ENCODE measurements around the gene ATXN2. TPM values are rescaled to one million over a fixed set of nuclear protein-coding genes. Genes with fewer than 3 reads are reported as not detected.

ATXN2 gene
- total and polyA plus RNA-seq, 2 experiments from 2014 or later = 19.2 to 56.4 TPM

- peaks cover 80% of the 10 kb centered on the region for H3K79me2 ChIP-seq (ENCODE audit: insufficient read depth)
- no peak overlapping the region for H3K9ac ChIP-seq
- no peaks in the 10 kb centered on the region for H3K9me3 ChIP-seq (ENCODE audit: low read depth)
- H3K4me2 ChIP-seq (ENCODE audit: unreplicated experiment) = no peak overlapping the region
- H3K36me3 ChIP-seq (ENCODE audit: low read depth) = peaks cover 13% of the 10 kb centered on the region; the same call in 1 of the 2 replicates
- H3K4me1 ChIP-seq (ENCODE audit: insufficient read depth) = peaks cover 19% of the 10 kb centered on the region
- in situ Hi-C loops (cut with MboI) = no loop called here
- H4K20me1 ChIP-seq (ENCODE audit: insufficient read depth) = peaks cover 4% of the 10 kb centered on the region
- TF ChIP-seq EZH2phosphoT487 (IDR thresholded peaks at IDR 0.05; ENCODE audit: insufficient read depth, low read depth) = no peak
- no peak for TF ChIP-seq EZH2 (IDR thresholded peaks at IDR 0.05; ENCODE audit: insufficient read depth, poor library complexity, severe bottlenecking)
- peaks cover 86% of the 10 kb centered on the region for H3F3A ChIP-seq (ENCODE audit: insufficient read depth)
- H3K4me3 ChIP-seq = no peak overlapping the region
- peak overlapping the region; percentile 63 for H3K27ac ChIP-seq
- DNase-seq = no peak
- whole genome bisulfite sequencing, 2 experiments (ENCODE audit: low coverage in 1 of 2, low lambda C conversion rate in 2 of 2, missing lambda C conversion rate in 2 of 2) = 85 to 86% methylated on average over 8 of the region's 8 CpGs
- no peaks in the 10 kb centered on the region for H3K27me3 ChIP-seq (replicated peaks; ENCODE audit: insufficient read depth)
- H2AFZ ChIP-seq = no peak overlapping the region
- H3K9me2 ChIP-seq (ENCODE audit: insufficient read depth) = no peaks in the 10 kb centered on the region
Measured at GRCh38 chr12:111444314-111444924, 154.7 kb downstream of the ATXN2 start.

GRCh38 chr12:111443586-111443985 is 155.5 kb downstream of the ATXN2 start:
- Histone ChIP-seq H3F3A (ENCODE audit: insufficient read depth) (peaks cover 85% of the 10 kb centered on the region), H3K9ac (peak overlapping the region; percentile 39; the same call in 1 of the 2 replicates), H3K9me3 (ENCODE audit: low read depth) (no peaks in the 10 kb centered on the region), H3K9me2 (ENCODE audit: insufficient read depth) (no peaks in the 10 kb centered on the region), H3K4me3 (no peak overlapping the region), H3K36me3 (ENCODE audit: low read depth) (peaks cover 7% of the 10 kb centered on the region; the same call in 1 of the 2 replicates), H3K27ac (peak overlapping the region; percentile 63), H3K27me3 (replicated peaks; ENCODE audit: insufficient read depth) (no peaks in the 10 kb centered on the region), H3K4me2 (ENCODE audit: unreplicated experiment) (no peak overlapping the region), H3K79me2 (ENCODE audit: insufficient read depth) (peaks cover 89% of the 10 kb centered on the region), H4K20me1 (ENCODE audit: insufficient read depth) (peaks cover 4% of the 10 kb centered on the region), H2AFZ (no peak overlapping the region), H3K4me1 (ENCODE audit: insufficient read depth) (peaks cover 23% of the 10 kb centered on the region)
- TF ChIP-seq EZH2 (IDR thresholded peaks at IDR 0.05; ENCODE audit: insufficient read depth, poor library complexity, severe bottlenecking) (no peak), EZH2phosphoT487 (IDR thresholded peaks at IDR 0.05; ENCODE audit: insufficient read depth, low read depth) (no peak)
- in situ Hi-C loops (cut with MboI) = no loop called here
- DNase-seq = peak; percentile 92
- 56 to 58% methylated on average over 7 of the region's 7 CpGs for WGBS, 2 experiments (ENCODE audit: low coverage in 1 of 2, low lambda C conversion rate in 2 of 2, missing lambda C conversion rate in 2 of 2)

GRCh38 chr12:111443086-111443485 is 156.0 kb downstream of the ATXN2 start:
- no peak for DNase-seq
- Histone ChIP-seq H3K4me3 (no peak overlapping the region), H3K27me3 (replicated peaks; ENCODE audit: insufficient read depth) (no peaks in the 10 kb centered on the region), H3K27ac (peak overlapping the region; percentile 63), H4K20me1 (ENCODE audit: insufficient read depth) (peaks cover 4% of the 10 kb centered on the region), H3K4me2 (ENCODE audit: unreplicated experiment) (no peak overlapping the region), H2AFZ (no peak overlapping the region), H3F3A (ENCODE audit: insufficient read depth) (peaks cover 80% of the 10 kb centered on the region), H3K9me3 (ENCODE audit: low read depth) (no peaks in the 10 kb centered on the region), H3K9me2 (ENCODE audit: insufficient read depth) (no peaks in the 10 kb centered on the region), H3K9ac (peak overlapping the region; percentile 15; the same call in 1 of the 2 replicates), H3K36me3 (ENCODE audit: low read depth) (peaks cover 5% of the 10 kb centered on the region; the same call in 1 of the 2 replicates), H3K79me2 (ENCODE audit: insufficient read depth) (peaks cover 94% of the 10 kb centered on the region), H3K4me1 (ENCODE audit: insufficient read depth) (peaks cover 28% of the 10 kb centered on the region)
- TF ChIP-seq EZH2phosphoT487 (IDR thresholded peaks at IDR 0.05; ENCODE audit: insufficient read depth, low read depth) (no peak), EZH2 (IDR thresholded peaks at IDR 0.05; ENCODE audit: insufficient read depth, poor library complexity, severe bottlenecking) (no peak)
- in situ Hi-C loops (cut with MboI) = no loop called here
- 88 to 91% methylated on average over 7 of the region's 7 CpGs for WGBS, 2 experiments (ENCODE audit: low coverage in 1 of 2, low lambda C conversion rate in 2 of 2, missing lambda C conversion rate in 2 of 2)

DNA sequence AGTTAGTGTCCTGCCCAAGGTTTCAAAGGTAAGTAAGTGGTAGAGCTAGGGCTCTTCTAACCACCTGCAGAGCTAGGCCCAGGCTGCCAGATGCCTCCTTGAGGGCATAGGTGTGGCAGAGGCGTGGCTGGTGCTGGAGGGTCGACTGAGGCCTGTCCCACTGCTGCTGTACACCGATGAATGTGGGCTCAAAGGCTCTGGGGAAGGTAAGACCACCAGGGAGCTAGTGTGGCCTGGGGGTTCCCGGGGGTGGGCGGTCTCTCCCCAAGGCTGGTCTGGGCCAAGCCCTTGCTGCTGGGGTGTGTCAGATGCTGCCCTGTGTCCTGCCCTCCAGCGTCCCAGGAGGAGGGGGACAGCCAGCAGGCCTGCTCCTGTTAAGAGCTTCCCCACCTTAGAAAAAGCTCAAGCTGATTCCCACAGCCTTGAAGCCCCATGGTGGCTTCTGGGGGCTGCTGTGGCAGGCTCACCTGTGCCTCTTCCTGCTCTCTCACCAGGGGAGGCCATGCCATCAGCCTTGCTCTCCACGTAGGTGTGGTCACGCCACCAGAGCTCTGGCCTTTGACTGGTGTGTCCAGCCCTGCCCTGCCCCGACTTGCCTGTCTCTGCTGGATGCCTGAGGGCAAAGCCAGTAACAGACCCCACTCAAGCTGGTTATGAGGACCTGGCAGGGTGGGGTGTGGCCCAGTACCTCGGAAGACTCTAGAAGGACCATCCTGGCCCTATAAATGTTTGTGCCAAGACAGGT is 156.6 kb downstream of the ATXN2 start:
- no peak for DNase-seq
- peaks cover 34% of the 10 kb centered on the region for H3K4me1 ChIP-seq (ENCODE audit: insufficient read depth)
- no peaks in the 10 kb centered on the region for H3K9me2 ChIP-seq (ENCODE audit: insufficient read depth)
- no peak overlapping the region for H3K9ac ChIP-seq
- H3K27me3 ChIP-seq (replicated peaks; ENCODE audit: insufficient read depth) = no peaks in the 10 kb centered on the region
- no peak overlapping the region for H2AFZ ChIP-seq
- peaks cover 96% of the 10 kb centered on the region for H3K79me2 ChIP-seq (ENCODE audit: insufficient read depth)
- H3F3A ChIP-seq (ENCODE audit: insufficient read depth) = peaks cover 78% of the 10 kb centered on the region
- in situ Hi-C loops (cut with MboI) = no loop called here
- no peak overlapping the region for H3K4me2 ChIP-seq (ENCODE audit: unreplicated experiment)
- no peak for TF ChIP-seq EZH2phosphoT487 (IDR thresholded peaks at IDR 0.05; ENCODE audit: insufficient read depth, low read depth)
- TF ChIP-seq EZH2 (IDR thresholded peaks at IDR 0.05; ENCODE audit: insufficient read depth, poor library complexity, severe bottlenecking) = no peak
- peaks cover 5% of the 10 kb centered on the region; the same call in 1 of the 2 replicates for H3K36me3 ChIP-seq (ENCODE audit: low read depth)
- H3K9me3 ChIP-seq (ENCODE audit: low read depth) = no peaks in the 10 kb centered on the region
- no peak overlapping the region for H3K4me3 ChIP-seq
- H4K20me1 ChIP-seq (ENCODE audit: insufficient read depth) = peaks cover 4% of the 10 kb centered on the region
- 92% methylated on average over 8 to 10 of the region's 10 CpGs for WGBS, 2 experiments (ENCODE audit: low coverage in 1 of 2, low lambda C conversion rate in 2 of 2, missing lambda C conversion rate in 2 of 2)
- H3K27ac ChIP-seq = peak overlapping the region; percentile 63
